B cell (primary cell): ENCODE data around the gene ABCB4. TPM values are rescaled to one million over a fixed set of nuclear protein-coding genes. Genes with fewer than 3 reads are reported as not detected.

Experiments
- ATAC-seq: fragments of 200-7000 bp; cut with Tn5 transposase; one replicate; pipeline ENCODE4 v1.10.0; 2021; ENCODE audit warnings: low read depth, mild to moderate bottlenecking, moderate number of reproducible peaks, moderate library complexity
- CTCF ChIA-PET: fragments of 350-600 bp; sonication (Branson Sonifier 250); formaldehyde crosslinking; loops from one replicate; lab custom pipeline; 2021; ENCODE audit warnings: antibody characterized with exemption, inconsistent platforms; lab: Charles Lee
- POLR2A ChIA-PET: fragments of 350-600 bp; sonication (Branson Sonifier 250); formaldehyde crosslinking; loops from one replicate; lab custom pipeline; 2021; ENCODE audit warnings: antibody characterized with exemption; lab: Charles Lee
- DNase-seq: peaks from one replicate; pipeline ENCODE4 v3.0.0; 2013
- H2AFZ ChIP-seq: 2 replicates; pipeline ENCODE4 v1.6.1; 2012; ENCODE audit warnings: mild to moderate bottlenecking, low read depth, low read length; ENCODE audit not compliant: insufficient read depth, poor library complexity, severe bottlenecking
- H3K27ac ChIP-seq, 2 donors: 1 replicate in 1 of 2; 2 replicates in 1 of 2; pipeline ENCODE4 v1.5.1; 2012 to 2013; ENCODE audit warnings: low read length in 2 of 2, mild to moderate bottlenecking in 2 of 2, moderate library complexity in 1 of 2
- H3K27me3 ChIP-seq, 4 experiments: fragments of 200-600 bp in 1 of 4; sonication (generic) in 1 of 4; replicated peaks in 1 of 4; 1 replicate in 2 of 4; 2 replicates in 2 of 4; pipeline versions ENCODE4 v1.6.1 to v1.7.0; 2013 to 2016; ENCODE audit warnings: low read length in 3 of 4, mild to moderate bottlenecking in 2 of 4, mixed read lengths in 1 of 4, moderate library complexity in 1 of 4; ENCODE audit not compliant: insufficient read depth in 4 of 4, control insufficient read depth in 3 of 4; ENCODE audit errors: control extremely low read depth in 1 of 4
- H3K36me3 ChIP-seq, 2 experiments: replicated peaks in 1 of 2; 1 replicate in 1 of 2; 2 replicates in 1 of 2; pipeline versions ENCODE4 v1.6.1 to v1.7.1; 2013; ENCODE audit warnings: low read length in 1 of 2; ENCODE audit not compliant: insufficient read depth in 2 of 2, control insufficient read depth in 1 of 2; ENCODE audit errors: control extremely low read depth in 1 of 2, extremely low read depth in 1 of 2
- H3K4me1 ChIP-seq, 2 donors: fragments of 200-600 bp in 1 of 2; sonication (generic) in 1 of 2; 1 replicate in 1 of 2; 2 replicates in 1 of 2; pipeline versions ENCODE4 v1.5.1 to v1.6.1; 2013 to 2017; ENCODE audit warnings: low read length in 2 of 2; ENCODE audit not compliant: control insufficient read depth in 2 of 2, insufficient read depth in 2 of 2
- H3K4me2 ChIP-seq: replicated peaks from 2 replicates; pipeline ENCODE3; 2012; ENCODE audit warnings: mild to moderate bottlenecking, low read depth, low read length; ENCODE audit not compliant: poor library complexity, severe bottlenecking
- H3K4me3 ChIP-seq, 5 experiments: fragments of 200-600 bp in 1 of 5; sonication (generic) in 1 of 5; 1 replicate in 3 of 5; 2 replicates in 2 of 5; pipeline versions ENCODE4 v1.5.1 to v1.7.0; 2011 to 2016; ENCODE audit warnings: low read length in 4 of 5, mild to moderate bottlenecking in 4 of 5, low read depth in 2 of 5, control low read depth in 1 of 5, moderate library complexity in 1 of 5; ENCODE audit not compliant: insufficient read depth in 1 of 5; ENCODE audit errors: control extremely low read depth in 1 of 5, extremely low read depth in 1 of 5
- H3K79me2 ChIP-seq: fragments of 200-600 bp; sonication (generic); one replicate; pipeline ENCODE4 v1.6.0; 2016; ENCODE audit warnings: low read length; ENCODE audit not compliant: control insufficient read depth, insufficient read depth
- H3K9ac ChIP-seq: fragments of 200-600 bp; sonication (generic); 2 replicates; pipeline ENCODE4 v1.6.1; 2017; ENCODE audit warnings: mild to moderate bottlenecking, low read length, moderate library complexity
- H3K9me3 ChIP-seq, 3 donors: one replicate each; pipeline versions ENCODE4 v1.6.1 to v1.7.1; 2013; ENCODE audit warnings: low read length in 2 of 3; ENCODE audit not compliant: control insufficient read depth in 2 of 3, insufficient read depth in 1 of 3; ENCODE audit errors: control extremely low read depth in 1 of 3
- H4K20me1 ChIP-seq: 2 replicates; pipeline ENCODE4 v1.6.0; 2012; ENCODE audit warnings: mild to moderate bottlenecking, low read length; ENCODE audit not compliant: insufficient read depth, control insufficient read depth, poor library complexity, severe bottlenecking
- H3K27ac Mint-ChIP-seq: one replicate; pipeline ENCODE4 v1.8.0; 2021; ENCODE audit warnings: mixed read lengths
- H3K27me3 Mint-ChIP-seq: one replicate; pipeline ENCODE4 v1.8.0; 2021; ENCODE audit warnings: mixed read lengths
- H3K4me1 Mint-ChIP-seq: one replicate; pipeline ENCODE4 v1.8.0; 2021; ENCODE audit warnings: mixed read lengths
- H3K4me3 Mint-ChIP-seq: one replicate; pipeline ENCODE4 v1.8.0; 2021; ENCODE audit warnings: mixed read lengths
- H3K9me3 Mint-ChIP-seq: one replicate; pipeline ENCODE4 v1.8.0; 2022; ENCODE audit warnings: mixed read lengths; ENCODE audit not compliant: insufficient read depth
- EZH2 ChIP-seq: IDR thresholded peaks from 2 replicates; pipeline ENCODE4 v1.6.1; 2012; ENCODE audit warnings: borderline replicate concordance, low read depth, mild to moderate bottlenecking, moderate library complexity, low read length; ENCODE audit not compliant: insufficient read depth, poor library complexity, severe bottlenecking
- WGBS: methylation state at CpG from one replicate; pipeline ENCODE4 v1.1.5; 2013; ENCODE audit warnings: missing lambda C conversion rate; ENCODE audit not compliant: insufficient coverage; 5-methylcytosine and 5-hydroxymethylcytosine counted together
- intact Hi-C: fragments of 100-400 bp; cut with micrococcal nuclease; formaldehyde crosslinking; loops from one replicate; pipeline ENCODE4 v1.10.0; 2022
- polyA plus RNA-seq: library from polyadenylated mRNA; depleted of rRNA; stranded (reverse); fragments of >200 nt; gene quantifications from 2 replicates; pipeline ENCODE4 v1.2.3, GENCODE V29; 2012
- total RNA-seq, 2 donors: library from RNA; stranded (reverse); fragments of 120-200 nt in 1 of 2; gene quantifications; 1 replicate in 1 of 2; 2 replicates in 1 of 2; pipeline versions ENCODE4 v1.2.3 to v1.2.4, GENCODE V29; 2013 to 2022
- TF ChIP-seq, protein P1 (sequence below): fragments of 200-600 bp; IDR thresholded peaks from one replicate; pipeline ENCODE4 v1.8.0; 2022; ENCODE audit warnings: antibody characterized with exemption, mild to moderate bottlenecking

ABCB4 gene
- total and polyA plus RNA-seq, 2 donors (not counting 1 experiment from before 2014, with no cell fraction given) = 16.6 to 40.0 TPM

DNA sequence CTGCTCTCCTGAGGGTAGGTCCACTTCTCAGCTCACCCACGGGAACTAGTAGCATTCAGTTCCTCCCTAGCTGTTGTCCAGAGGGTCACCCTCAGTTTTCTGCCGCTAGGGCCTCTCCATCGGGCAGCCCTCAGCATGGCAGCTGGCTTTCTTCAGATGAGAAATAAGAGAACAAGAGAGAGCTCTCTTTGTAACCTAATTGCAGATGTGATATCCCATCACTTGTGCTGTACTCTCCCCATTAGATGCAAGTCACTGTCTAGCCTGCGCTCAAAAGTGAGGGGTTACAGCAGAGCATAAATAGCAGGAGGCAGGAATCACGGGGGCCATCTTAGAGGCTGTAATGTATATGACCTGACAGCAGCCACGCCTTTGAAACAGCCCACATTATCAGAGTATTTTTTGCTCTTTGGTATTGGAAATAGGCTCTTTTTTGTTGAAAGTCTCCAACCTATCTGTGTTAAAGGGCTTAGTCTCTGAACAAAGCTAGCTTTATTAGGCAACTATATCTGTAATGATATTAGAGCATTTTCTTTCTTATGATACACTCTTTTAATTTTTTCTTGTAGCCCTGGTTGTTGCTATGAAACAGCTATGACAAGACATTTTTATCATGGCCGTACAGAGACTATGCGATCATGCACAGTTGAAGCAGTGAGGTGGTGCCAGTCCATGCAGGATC, 84.3 kb downstream of the ABCB4 start:
- no peak overlapping the region for H2AFZ ChIP-seq
- intact Hi-C loops = no loop called here
- no peaks in the 10 kb centered on the region for H3K79me2 ChIP-seq
- WGBS = 97% methylated on average over 3 of the region's 8 CpGs
- peaks cover 3% of the 10 kb centered on the region for H4K20me1 ChIP-seq
- no peak overlapping the region for H3K9ac ChIP-seq
- H3K36me3 ChIP-seq = peaks cover 2 to 7% of the 10 kb centered on the region in 2 experiments
- POLR2A ChIA-PET = no interaction called here
- H3K27me3 ChIP-seq = no peaks in the 10 kb centered on the region
- Mint-ChIP-seq H3K4me3 (no peak overlapping the region), H3K4me1 (no peaks in the 10 kb centered on the region), H3K9me3 (no peaks in the 10 kb centered on the region), H3K27me3 (no peaks in the 10 kb centered on the region), H3K27ac (no peak overlapping the region)
- TF ChIP-seq, protein P1, sequence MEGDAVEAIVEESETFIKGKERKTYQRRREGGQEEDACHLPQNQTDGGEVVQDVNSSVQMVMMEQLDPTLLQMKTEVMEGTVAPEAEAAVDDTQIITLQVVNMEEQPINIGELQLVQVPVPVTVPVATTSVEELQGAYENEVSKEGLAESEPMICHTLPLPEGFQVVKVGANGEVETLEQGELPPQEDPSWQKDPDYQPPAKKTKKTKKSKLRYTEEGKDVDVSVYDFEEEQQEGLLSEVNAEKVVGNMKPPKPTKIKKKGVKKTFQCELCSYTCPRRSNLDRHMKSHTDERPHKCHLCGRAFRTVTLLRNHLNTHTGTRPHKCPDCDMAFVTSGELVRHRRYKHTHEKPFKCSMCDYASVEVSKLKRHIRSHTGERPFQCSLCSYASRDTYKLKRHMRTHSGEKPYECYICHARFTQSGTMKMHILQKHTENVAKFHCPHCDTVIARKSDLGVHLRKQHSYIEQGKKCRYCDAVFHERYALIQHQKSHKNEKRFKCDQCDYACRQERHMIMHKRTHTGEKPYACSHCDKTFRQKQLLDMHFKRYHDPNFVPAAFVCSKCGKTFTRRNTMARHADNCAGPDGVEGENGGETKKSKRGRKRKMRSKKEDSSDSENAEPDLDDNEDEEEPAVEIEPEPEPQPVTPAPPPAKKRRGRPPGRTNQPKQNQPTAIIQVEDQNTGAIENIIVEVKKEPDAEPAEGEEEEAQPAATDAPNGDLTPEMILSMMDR = no peak
- no peak for TF ChIP-seq EZH2
- no peaks in the 10 kb centered on the region for H3K9me3 ChIP-seq
- DNase-seq (no peak), ATAC-seq (no peak)
- H3K4me2 ChIP-seq = no peak overlapping the region
- H3K27ac ChIP-seq = no peak overlapping the region
- CTCF ChIA-PET = no interaction called here
- no peak overlapping the region for H3K4me3 ChIP-seq
- no peaks in the 10 kb centered on the region for H3K4me1 ChIP-seq

DNA sequence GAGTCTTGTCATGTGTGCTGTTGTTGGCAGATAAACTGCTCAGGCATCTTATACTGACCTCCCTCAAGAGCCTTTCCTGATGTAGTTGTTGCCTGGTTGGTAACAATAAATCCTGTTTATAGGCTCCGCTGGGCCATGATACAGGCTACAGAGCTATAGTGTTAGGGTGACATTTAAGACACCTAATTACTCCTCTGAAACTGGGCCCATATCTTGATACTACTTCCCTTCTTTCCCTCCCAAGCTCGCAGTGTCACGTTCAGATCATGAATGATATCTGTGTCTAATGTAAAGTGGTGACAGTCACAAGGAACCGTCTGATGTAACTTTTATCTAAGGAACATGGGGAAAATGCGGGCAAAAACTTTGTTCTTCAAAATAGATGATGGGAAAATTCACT, 94.6 kb downstream of the ABCB4 start:
- Histone ChIP-seq H4K20me1 (no peaks in the 10 kb centered on the region), H3K79me2 (no peaks in the 10 kb centered on the region), H3K27me3 (no peaks in the 10 kb centered on the region), H3K27ac (no peak overlapping the region), H3K4me1 (no peaks in the 10 kb centered on the region), H3K4me3 (no peak overlapping the region), H3K4me2 (no peak overlapping the region), H3K36me3 (peaks cover 0 to 17% of the 10 kb centered on the region in 2 experiments), H2AFZ (no peak overlapping the region), H3K9me3 (no peaks in the 10 kb centered on the region), H3K9ac (no peak overlapping the region)
- no CpG with 5 or more reads among the region's 5 CpGs for WGBS
- TF ChIP-seq, protein P1 = no peak
- TF ChIP-seq EZH2 = no peak
- Mint-ChIP-seq H3K9me3 (no peaks in the 10 kb centered on the region), H3K27ac (no peak overlapping the region), H3K4me3 (no peak overlapping the region), H3K4me1 (no peaks in the 10 kb centered on the region), H3K27me3 (no peaks in the 10 kb centered on the region)
- CTCF ChIA-PET = no interaction called here
- intact Hi-C loops = no loop called here
- POLR2A ChIA-PET = no interaction called here
- no peak for ATAC-seq
- no peak for DNase-seq
